Left colon (tissue), 2 donors: ENCODE results near the gene MEAF6. TPM values are rescaled to one million over a fixed set of nuclear protein-coding genes. Genes with fewer than 3 reads are reported as not detected.

Source experiments
- ATAC-seq: fragments of 200-7000 bp; cut with Tn5 transposase; one replicate; pipeline ENCODE4 v1.9.1; 2020; ENCODE audit warnings: mild to moderate bottlenecking, moderate library complexity
- DNase-seq, 2 donors: peaks; one replicate each; pipeline ENCODE4 v3.0.0-alpha.2; 2020
- intact Hi-C, 2 donors: fragments of 100-400 bp; cut with DNase I in 1 of 2; cut with micrococcal nuclease in 1 of 2; formaldehyde crosslinking; loops; one replicate each; pipeline versions ENCODE4 v1.11.2 to v1.14.0; 2022; cut with DNase I, micrococcal nuclease
- total RNA-seq, 2 donors: library from RNA; stranded (reverse); fragmentation: NEBNext Ultra II Directional; extraction: Animal tissue kit (Norgen Biotek cat#: 25700); gene quantifications; one replicate each; pipeline ENCODE4 v1.2.1, GENCODE V29; 2021
- donor health status: DM: no; HTN: no; CAD: no.
- donor health status: DM: yes; HTN: yes; CAD: no.

The MEAF6 gene
- total RNA-seq, 2 donors from 2014 or later = 38.1 to 41.4 TPM

- intact Hi-C loops = loop anchor here in 1 of 2 donors (10.0 kb wide), 1 partner anchor 1083 kb away; the partner anchor contains the start of gene LSM10
- peak; percentile 40 to 46 for DNase-seq
- no peak for ATAC-seq
Observed at GRCh38 chr1:37477946-37478345, 36.6 kb downstream of the MEAF6 start.

- peak; percentile 79 to 90 for DNase-seq
- intact Hi-C loops = loop anchor here in 1 of 2 donors (10.0 kb wide), 1 partner anchor 1083 kb away; the partner anchor contains the start of gene LSM10
- peak; percentile 27 for ATAC-seq
Observed at GRCh38 chr1:37477198-37477931, 37.2 kb downstream of the MEAF6 start.

DNA sequence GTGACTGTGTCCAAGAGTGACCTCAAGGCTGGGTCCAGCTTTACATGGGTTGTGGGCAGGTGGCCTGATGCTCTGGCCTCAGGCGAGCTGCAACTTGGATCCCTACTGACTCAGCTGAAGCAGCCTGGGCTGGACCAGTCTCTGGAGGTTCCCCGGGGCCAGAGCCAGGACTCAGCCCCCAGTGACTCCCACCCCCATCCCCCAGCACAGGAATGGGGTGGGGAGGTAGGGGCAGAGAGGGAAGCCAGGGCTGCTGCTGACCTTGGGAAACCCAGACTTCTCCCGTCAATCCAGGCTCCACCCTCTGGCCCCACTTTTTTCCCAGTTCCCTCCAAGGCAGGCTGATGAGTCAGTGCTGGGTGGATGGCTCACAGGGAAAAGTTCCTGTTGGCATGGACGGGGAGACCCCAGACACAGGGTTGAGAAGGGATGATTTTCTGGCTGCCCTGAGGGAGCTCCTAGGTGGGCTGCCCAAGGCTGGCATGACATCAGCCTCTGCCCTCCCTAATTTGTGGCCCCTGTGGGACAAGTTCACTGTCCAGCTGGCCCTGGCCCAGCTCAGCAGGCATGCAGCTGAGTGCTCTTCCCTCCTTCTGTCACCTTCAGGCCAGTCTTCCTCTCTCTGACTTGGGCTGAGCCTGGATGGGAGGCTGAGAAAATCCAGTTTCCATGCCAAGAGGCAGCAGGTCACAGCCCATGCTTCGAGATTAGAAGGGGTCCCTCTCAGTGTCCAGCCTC is 37.9 kb downstream of the MEAF6 start:
- peak; percentile 25 for ATAC-seq
- intact Hi-C loops = loop anchor here in 1 of 2 donors (10.0 kb wide), 1 partner anchor 1082 kb away; the partner anchor contains the start of gene LSM10

GRCh38 chr1:37476087-37476452 is 38.5 kb downstream of the MEAF6 start:
- intact Hi-C loops = loop anchor here in 1 of 2 donors (10.0 kb wide), 1 partner anchor 1081 kb away; the partner anchor contains the start of gene LSM10
- no peak for ATAC-seq
- DNase-seq = peak; percentile 31

More for the DNA sequence above, 37.9 kb downstream of the MEAF6 start:
- peak; percentile 74 to 88 for DNase-seq

DNA sequence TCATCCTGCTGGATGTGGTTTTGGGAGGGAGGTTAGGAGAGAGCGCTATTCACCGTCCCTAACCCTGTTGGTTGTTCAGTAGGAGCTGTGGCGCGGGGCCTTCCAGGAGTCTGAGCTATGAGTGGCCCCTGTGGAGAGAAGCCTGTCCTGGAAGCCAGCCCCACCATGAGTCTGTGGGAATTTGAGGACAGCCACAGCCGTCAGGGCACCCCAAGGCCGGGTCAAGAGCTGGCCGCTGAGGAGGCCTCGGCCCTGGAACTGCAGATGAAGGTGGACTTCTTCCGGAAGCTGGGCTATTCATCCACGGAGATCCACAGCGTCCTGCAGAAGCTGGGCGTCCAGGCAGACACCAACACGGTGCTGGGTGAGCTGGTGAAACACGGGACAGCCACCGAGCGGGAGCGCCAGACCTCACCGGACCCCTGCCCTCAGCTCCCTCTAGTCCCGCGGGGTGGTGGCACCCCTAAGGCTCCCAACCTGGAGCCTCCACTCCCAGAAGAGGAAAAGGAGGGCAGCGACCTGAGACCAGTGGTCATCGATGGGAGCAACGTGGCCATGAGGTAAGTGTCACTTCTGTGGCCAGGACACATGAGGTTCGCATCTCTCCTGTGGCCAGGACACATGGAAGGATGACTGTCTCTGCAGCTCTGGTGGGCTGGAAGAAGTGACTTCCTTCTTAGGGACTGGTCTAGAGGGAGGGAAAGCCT is 39.0 kb downstream of the MEAF6 start:
- DNase-seq (peak; percentile 31 to 45), ATAC-seq (no peak)
- intact Hi-C loops = loop anchor here in 1 of 2 donors (10.0 kb wide), 1 partner anchor 1081 kb away; the partner anchor contains the start of gene LSM10

DNA sequence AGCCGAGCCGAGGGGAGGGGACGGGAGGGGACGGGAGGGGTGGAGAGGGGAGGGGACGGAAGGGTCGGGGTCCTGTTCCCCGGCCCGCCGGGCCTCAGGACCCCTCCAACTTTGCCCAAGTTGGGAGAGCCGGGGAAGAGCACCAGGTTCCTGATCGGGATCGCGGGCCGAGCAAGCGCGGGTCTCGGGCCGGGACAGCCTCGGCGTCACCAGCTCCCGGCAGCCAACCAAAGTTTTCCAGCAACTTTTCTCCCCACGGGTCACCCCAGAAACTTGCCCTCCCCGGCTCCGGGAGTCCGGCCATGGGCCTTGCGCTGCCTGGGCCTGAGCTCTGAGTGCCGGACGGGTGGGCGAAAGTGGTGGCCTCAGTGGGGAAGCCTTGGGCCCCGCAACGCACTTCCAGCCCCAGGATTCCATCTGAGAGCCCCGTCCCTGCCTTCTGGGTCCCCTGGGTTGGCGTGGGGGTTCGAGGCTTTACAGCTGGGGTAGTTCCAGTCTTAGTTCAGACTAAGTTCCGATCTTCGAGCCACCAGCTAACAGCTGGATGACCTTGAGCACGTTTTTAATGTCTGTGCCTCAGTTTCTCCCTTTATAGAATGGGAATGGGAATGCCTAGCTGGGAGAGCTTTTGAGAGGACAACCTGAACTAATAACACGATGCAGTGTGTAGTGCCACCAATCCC is 39.7 kb downstream of the MEAF6 start:
- intact Hi-C loops = loop anchor here in 1 of 2 donors (10.0 kb wide), 1 partner anchor 1080 kb away; the partner anchor contains the start of gene LSM10
- DNase-seq (peak; percentile 45 to 48), ATAC-seq (no peak)

- ATAC-seq (peak; percentile 66), DNase-seq (peak; percentile 91 to 96)
- intact Hi-C loops = loop anchor here in 1 of 2 donors (10.0 kb wide), 1 partner anchor 1079 kb away; the partner anchor contains the start of gene LSM10
Observed at GRCh38 chr1:37474046-37474696, 40.4 kb downstream of the MEAF6 start, which contains the start of gene ZC3H12A. ZC3H12A (plus strand) TSS chr1:37474580; CDS start chr1:37475497, 917 bp downstream.

- ATAC-seq = no peak
- peak; percentile 46 to 60 for DNase-seq
- intact Hi-C loops = loop anchor here in 1 of 2 donors (10.0 kb wide), 1 partner anchor 1079 kb away; the partner anchor contains the start of gene LSM10
Observed at GRCh38 chr1:37473431-37474045, 41.0 kb downstream of the MEAF6 start.

GRCh38 chr1:37472994-37473393 is 41.6 kb downstream of the MEAF6 start:
- intact Hi-C loops = loop anchor here in 1 of 2 donors (10.0 kb wide), 1 partner anchor 1078 kb away; the partner anchor contains the start of gene LSM10
- DNase-seq (no peak), ATAC-seq (no peak)

DNA sequence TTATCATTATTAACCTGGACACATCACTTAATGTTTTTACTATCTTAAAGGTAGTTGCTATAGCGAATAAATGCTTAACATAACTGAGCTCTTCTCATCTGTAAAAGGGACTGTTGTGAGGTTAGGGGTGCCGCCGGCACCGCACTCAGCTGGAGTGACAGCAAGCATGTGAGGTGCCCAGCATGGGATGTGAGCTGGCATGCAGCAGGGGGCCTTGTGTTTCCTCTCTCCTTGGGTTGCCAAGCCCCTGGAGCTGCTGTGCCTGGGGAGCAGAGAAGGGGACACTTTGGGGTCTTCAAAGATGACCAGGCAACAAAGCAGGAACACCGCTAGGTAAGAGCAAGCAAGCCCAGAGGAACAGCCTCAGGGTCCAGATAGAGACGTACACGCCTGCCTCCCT is 42.3 kb downstream of the MEAF6 start:
- ATAC-seq = no peak
- intact Hi-C loops = loop anchor here in 1 of 2 donors (10.0 kb wide), 1 partner anchor 1077 kb away; the partner anchor contains the start of gene LSM10
- DNase-seq = peak in 1 of 2 donors; percentile 18

DNA sequence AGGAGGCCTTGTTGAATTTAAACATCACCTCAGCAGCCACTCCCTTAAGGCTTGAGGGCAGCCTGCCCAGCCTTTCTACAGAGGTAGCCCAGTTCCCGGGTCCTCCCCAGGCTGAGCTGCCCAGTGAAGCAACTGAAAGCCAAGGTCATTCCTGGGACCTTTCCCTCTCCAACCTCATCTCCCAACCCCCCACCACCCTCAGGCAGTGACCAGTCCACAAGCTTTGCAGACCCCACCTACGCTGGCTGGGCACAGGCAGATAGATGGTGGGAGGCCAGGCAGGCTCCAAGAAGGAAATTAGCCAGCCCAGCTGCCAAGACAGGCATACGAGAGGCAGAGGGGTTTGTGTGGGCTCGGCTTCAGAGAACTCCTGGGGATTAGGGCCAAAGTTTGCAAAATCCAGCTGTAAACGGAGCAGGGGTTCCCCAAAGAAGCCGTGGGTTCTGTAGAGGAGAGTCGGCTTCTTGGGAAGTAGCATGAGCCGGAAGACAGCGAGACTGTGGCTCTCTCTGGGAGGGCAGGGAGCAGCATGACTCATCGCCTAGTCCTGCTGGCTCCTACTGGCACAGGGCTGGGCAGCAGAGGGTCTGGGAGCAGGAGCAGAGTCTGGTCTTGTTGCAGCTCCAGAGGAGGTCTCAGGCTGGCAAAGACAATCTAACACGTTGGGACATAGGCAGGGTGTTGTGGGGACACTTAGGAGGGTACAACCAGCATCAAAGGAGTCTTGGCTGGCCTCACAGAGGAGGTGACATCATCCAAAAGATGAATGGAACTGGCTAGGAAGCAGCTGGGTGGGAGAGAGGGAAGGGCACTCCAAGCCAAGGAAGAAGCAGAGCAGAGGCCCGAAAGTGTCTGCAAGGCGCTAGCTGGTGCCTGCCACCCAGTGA is 43.0 kb downstream of the MEAF6 start:
- peak; percentile 78 to 89 for DNase-seq
- ATAC-seq = peak; percentile 64
- intact Hi-C loops = loop anchor here in 1 of 2 donors (10.0 kb wide), 1 partner anchor 1077 kb away; the partner anchor contains the start of gene LSM10

- intact Hi-C loops = no loop called here
- ATAC-seq (no peak), DNase-seq (no peak)
Observed at GRCh38 chr1:37469386-37469785, 45.2 kb downstream of the MEAF6 start.

- intact Hi-C loops = no loop called here
- DNase-seq (no peak), ATAC-seq (no peak)
Observed at GRCh38 chr1:37468037-37468436, 46.5 kb downstream of the MEAF6 start.

DNA sequence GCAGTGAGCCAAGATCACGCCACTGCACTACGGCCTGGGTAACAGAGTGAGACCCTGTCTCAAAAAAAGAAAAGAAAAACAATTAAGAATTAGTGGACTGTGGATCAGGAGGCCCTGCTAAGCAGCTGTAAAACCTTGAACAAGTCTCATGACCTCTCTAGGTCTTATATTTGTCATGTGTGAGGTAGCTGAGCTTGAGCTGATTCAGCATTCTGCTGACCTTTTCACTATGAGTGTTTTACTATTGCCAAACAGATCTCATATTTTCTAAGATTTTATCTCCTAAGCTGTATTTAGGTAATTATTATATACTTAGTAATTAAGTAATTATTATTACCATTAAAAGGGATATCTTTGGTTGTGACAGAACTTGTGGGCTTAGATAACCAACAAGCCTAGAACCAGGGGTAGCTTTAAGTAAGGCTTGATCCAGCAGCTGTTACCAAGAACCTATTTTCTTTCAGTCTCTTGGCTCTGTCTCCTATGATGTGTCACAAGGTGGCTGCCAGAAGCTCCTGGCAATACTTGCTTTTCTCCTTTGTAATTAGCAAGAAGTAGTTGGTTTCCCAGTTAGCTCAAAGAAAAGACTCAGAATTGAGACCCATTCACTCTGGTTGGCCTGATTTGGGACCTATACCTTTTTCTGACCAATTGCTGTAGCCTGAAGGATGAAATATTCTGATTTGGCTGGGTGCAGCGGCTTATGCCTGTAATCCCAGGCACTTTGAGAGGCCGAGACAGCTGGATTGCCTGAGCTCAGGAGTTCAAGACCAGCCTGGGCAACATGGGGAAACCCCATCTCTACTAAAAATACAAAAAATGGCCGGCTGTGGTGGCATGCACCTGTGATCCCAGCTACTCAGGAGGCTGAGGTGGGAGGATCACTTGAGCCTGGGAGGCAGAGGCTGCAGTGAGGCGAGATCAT is 48.7 kb downstream of the MEAF6 start:
- DNase-seq (no peak), ATAC-seq (no peak)
- intact Hi-C loops = no loop called here

- no peak for ATAC-seq
Observed at GRCh38 chr1:37464443-37464842, 50.1 kb downstream of the MEAF6 start.

More at GRCh38 chr1:37464443-37464842, 50.1 kb downstream of the MEAF6 start:
- intact Hi-C loops = no loop called here
- DNase-seq = no peak
